ENCODE measurements around the gene FAM217B. TPM values are rescaled to one million over a fixed set of nuclear protein-coding genes. Genes with fewer than 3 reads are reported as not detected.
"Not testable (repeated sequence)": the region's sequence is repeated elsewhere in the genome, so short reads cannot be mapped to it uniquely, and the experiment has no call there.

FAM217B gene
- total RNA-seq, 2 donors from 2014 or later: 8.2 to 11.2 TPM

DNA sequence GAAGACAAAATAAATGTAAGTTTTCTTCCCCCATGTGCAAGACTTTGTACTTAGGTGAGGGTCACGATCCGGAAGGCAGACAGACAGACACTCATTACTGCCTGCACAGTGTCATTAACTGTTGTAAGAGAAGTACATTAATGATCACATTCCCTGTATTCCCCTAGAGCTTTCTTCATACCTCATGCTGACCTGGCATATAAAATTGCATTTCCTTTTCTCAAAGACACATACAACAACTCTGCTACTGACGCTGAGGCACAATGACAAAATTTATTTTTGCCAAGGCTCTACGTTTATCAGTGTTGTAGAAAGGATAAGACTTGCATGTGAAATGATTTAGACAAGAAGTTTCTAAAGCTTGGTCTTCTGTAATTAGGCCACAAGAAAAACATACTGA is 3.8 kb upstream of the FAM217B start:
- no peak for DNase-seq (ENCODE audit: low spot score)
- intact Hi-C loops (cut with DNase I): no loop called here

DNA sequence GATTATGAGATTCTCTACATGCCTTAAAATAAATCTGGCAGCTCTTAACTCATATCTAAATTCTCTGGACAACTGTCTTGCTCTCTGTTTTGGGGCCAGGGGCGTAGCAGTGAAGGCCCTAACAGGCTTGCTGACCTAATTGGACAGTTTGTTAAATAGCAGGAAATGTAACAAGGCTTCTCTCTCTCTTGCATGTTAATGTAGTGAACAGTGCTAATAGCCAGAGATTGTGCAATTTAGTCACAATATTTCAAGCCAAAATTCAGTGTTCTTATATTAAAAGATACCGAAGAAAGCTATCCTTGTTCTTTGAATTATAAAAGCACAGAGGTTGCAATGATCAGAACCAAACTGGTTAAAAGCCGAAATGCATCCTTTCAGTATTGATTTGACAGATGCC is 3.0 kb upstream of the FAM217B start:
- DNase-seq (ENCODE audit: low spot score): no peak
- intact Hi-C loops (cut with DNase I): no loop called here

DNA sequence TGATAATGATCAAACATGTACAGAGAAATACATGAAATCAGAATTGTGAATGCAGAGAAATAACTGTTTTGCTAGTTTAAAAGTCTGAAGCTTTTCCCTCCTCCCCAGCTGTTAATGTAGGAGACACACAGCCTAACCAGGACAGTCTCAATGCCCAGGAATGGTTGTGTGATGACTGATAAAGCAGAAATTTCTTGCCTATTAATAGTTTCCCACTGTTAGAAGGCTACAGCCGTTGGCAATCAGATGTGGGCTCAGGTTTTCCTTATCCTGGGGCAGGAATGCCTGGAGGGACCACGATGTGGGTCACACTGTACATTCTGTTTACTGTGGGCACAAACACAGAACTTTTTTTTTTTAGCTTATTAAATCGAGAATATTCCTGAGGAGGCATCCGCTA is 2.0 kb upstream of the FAM217B start:
- DNase-seq (ENCODE audit: low spot score): no peak
- intact Hi-C loops (cut with DNase I): no loop called here

DNA sequence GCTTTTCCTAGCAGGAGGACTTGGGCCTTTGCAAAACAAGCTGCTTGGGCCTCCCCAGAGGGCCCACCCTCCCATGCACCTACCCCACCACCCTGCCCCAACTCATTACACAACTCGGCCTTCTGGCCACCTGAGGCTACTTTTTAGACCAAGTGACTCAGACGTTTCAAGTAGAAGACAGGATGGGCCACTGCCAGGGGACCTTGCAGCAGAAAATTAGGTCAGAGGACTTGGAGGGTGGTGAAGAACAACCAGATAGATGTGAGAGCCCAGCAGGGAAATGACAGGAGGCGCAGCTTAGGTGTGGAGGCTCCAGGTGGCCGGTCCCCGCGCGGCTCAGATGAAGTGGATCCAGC is 1.5 kb upstream of the FAM217B start:
- no peak for DNase-seq (ENCODE audit: low spot score)
- intact Hi-C loops (cut with DNase I): no loop called here

DNA sequence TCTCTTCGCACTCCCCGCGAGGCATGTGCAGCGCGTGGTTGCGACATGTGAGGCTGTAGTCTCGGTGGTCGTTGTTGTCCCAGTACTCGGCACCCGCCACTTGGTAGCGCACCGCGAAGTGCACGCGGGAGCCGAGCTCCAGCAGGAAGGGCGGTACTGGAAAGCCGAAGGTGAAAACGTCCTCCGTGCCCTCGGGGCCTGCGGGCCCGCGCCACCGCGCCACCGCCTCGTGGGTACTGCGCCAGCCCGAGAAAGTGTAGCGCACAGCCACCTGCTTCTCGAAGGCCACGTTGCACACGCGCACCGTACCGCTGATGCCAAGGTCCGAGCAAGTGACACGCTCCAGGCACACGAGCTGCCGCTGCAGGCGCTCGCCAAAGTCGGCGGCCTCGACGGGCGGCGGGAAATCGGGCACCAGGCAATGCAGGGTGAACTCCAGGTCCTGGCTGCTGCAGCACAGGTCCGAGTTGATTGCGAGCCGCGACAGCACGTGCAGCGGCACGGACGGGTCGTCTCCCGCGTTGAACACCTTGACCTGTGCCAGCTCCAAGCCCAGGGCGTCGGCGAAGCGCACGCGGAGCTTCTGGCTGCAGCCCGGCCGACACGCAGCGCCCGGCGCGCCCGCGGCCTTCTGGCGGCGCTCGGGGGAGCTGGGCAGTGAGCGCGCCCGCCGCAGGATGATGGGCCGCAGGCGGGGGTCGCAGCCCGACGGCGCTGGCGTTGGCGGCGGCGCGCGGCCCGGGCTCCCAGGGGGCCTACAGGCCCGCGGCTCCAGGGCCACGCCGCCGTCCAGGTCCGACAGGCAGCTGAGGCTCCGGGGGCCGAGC is 924 bp upstream of the FAM217B start:
- DNase-seq (ENCODE audit: low spot score): peak; percentile 73
- intact Hi-C loops (cut with DNase I): no loop called here

DNA sequence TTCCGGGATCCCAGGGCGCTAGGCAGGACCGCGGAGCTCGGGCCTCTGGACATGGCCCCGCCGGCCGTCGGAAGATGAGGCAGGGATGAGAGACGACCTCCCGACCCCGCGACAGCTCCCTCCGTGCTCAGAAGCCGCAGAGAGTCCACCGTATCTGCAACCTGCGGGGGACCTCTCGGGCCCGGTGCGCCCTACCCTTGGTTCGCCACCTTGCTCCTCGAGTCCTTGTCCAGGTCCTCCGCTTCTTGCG is 385 bp upstream of the FAM217B start:
- DNase-seq (ENCODE audit: low spot score): peak; percentile 86
- intact Hi-C loops (cut with DNase I): no loop called here

DNA sequence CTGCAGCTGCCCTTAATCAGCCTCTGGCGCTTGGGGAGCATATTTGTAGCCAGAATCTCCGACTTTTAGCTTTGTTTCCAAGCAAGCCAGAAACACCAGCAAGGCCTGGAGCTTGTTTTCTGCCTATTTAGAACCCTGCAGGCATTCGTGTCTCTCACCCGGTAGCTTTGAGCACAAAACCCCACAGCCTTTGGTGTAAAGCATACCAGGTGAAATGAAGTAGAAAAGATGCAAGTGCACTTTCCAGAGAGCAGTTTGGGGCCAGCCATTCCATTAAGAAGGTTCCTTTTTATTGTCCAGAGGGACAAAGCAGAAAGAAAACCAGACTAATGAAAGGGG is 736 bp downstream of the FAM217B start:
- no peak for DNase-seq (ENCODE audit: low spot score)
- intact Hi-C loops (cut with DNase I): no loop called here

DNA sequence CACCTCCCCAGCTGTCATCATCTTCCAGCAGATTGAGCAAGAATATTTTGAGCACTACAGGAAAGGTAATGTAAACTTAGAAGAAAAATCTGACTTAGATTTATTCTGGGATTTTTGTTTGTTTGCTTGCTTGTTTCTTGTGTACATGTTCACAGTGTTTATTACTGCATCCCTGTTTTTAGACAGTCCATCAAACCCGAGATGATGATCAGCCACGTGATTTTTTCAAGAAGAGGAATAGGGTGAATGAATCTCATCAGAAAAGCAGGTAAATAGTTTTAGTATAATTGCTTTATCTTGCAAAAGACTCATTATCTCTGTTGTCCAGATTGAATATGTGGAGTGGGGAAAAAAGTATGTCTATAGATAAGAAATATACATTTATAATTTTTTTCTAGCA is 2.1 kb downstream of the FAM217B start:
- no peak for DNase-seq (ENCODE audit: low spot score)
- intact Hi-C loops (cut with DNase I): no loop called here

DNA sequence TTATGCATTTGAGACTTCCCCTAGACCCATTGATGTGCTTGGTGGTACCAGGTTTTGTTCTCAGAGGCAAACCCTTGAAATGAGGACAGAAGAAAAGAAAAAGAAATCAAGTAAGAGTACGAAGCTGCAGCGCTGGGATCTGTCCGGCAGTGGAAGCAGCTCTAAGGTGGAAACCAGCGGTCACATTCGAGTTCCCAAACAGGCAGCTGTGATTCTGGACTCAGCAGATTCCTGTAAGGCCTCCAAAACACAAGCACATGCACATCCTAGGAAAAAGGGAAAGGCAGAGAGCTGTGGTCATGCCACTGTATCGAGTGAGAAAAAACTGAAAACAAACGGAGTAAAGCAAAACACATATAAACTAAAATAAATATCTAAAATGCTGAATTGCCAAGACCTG is 4.5 kb downstream of the FAM217B start:
- intact Hi-C loops (cut with DNase I): loop anchor here in 1 of 2 donors (5.0 kb wide), 1 partner anchor 1443 kb away; no protein-coding TSS in a partner anchor

DNA sequence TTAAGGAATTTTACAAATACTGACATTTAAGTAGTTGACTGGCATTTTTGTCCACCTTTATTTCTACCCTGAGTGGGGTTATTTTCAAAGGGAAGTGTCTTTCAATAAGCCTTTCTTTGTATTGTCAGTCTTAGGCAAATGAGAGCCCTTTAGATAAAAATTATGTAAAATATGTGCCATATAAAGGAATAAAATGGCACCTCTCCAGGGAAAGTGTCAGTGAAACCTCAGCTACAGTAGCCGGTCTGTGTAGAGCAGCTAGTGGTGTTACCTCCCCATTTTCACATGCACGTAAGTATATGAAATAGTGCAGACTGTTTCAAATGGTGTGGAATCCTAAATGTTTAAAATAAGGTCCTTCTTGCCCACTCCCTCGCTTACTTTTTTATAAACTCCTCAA is 5.0 kb downstream of the FAM217B start:
- intact Hi-C loops (cut with DNase I): loop anchor here in 1 of 2 donors (5.0 kb wide), 1 partner anchor 1442 kb away; no protein-coding TSS in a partner anchor
- no peak for DNase-seq (ENCODE audit: low spot score)

More for the DNA sequence above, 4.5 kb downstream of the FAM217B start:
- no peak for DNase-seq (ENCODE audit: low spot score)

DNA sequence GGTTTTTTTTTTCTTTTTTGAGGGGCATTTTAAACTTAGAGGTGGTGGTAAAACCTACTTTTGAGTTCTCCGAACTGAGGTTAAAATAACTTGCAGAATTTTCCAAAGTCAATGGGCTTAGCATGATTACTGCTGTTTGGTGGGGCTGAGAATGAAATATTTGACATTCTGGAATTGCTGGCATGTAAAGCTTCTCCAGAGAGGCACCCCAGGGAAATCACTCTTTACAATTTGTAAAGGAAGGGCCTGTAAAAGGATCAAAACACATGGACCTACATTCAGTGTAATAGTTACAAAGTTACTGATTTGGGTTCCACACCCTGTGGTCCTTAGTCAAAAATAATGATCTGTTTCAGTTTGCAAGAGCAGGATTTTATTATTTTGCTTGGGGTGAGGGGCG is 5.5 kb downstream of the FAM217B start:
- intact Hi-C loops (cut with DNase I): loop anchor here in 1 of 2 donors (5.0 kb wide), 1 partner anchor 1442 kb away; no protein-coding TSS in a partner anchor
- DNase-seq (ENCODE audit: low spot score): no peak

DNA sequence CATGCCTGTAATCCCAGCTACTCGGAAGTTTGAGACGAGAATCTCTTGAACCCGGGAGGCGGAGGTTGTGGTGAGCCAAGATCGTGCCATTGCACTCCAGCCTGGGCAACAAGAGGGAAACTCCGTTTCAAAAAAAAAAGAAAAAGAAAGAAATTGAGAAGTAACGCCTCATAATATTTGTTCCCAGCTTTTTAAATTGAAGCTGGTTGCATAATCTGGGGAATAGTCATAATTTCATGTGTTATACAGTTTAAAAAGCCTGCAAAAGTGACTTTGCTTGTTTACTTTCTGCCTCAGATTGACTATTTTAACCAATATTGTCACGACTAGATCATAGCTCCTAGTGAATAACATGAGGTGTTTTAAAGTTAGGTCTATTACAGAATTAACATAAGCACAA is 7.2 kb downstream of the FAM217B start:
- DNase-seq (ENCODE audit: low spot score): no peak
- intact Hi-C loops (cut with DNase I): loop anchor here in 1 of 2 donors (5.0 kb wide), 1 partner anchor 1440 kb away; no protein-coding TSS in a partner anchor

DNA sequence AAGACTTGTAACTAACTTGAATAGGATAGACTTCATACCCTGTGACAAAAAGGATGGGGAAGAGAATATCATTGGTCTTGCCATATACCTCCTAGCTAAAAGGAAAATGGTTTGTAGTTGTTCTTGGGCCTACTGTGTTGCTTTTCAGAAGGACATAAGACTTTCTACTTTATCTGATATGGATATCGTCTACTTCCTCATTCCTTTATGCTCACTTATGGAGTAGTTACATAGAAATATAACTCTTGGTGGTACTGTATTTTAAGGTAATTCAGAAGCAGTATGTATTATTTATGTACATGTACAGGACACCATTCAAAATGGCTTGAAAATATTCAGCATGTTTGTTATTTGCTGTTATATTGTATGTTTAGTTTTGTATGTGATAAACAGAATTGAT is 8.0 kb downstream of the FAM217B start:
- intact Hi-C loops (cut with DNase I): loop anchor here in 1 of 2 donors (5.0 kb wide), 1 partner anchor 1439 kb away; no protein-coding TSS in a partner anchor
- no peak for DNase-seq (ENCODE audit: low spot score)

DNA sequence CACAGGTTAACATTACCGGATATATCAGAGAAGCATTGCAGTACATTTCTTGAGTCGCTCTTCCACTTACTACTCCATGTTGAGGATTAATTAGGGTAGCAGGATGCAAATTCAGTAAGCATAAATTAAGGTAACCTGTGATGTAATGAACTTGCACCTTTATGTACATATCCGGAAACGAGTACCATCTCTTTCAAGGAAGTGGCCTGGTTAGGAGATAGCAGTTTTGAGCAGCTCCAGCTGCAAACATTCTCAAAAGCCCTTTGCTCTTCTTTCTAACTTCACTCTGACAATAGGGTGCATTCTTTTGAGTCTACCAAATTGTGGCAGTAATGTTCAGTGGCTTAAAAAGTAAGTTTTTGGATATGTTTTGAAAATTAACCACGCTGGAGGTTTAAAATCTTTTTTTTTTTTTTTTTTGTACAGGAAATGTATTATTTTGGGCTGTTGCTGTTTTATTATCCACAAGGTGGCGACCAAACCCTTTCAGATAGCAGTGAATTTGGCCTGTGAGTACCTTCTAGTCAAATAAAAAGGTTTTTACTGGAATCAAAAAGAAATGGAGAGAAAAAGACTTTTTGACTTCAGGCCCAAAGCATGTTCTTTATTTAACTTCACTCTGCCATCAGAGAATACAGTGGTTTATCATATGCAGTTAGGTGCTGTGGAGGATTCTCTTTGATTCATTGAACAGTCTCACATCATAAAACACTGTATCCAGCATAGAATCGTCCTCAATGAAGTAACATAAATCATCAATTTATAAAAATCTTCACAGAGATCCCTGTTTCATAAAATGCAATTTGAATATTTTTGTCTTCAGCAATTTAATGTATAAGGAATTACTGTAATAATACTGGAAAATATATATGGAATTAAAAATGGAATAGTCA is 8.9 kb downstream of the FAM217B start:
- DNase-seq (ENCODE audit: low spot score): no peak
- intact Hi-C loops (cut with DNase I): loop anchor here in 1 of 2 donors (5.0 kb wide), 1 partner anchor 1438 kb away; no protein-coding TSS in a partner anchor

DNA sequence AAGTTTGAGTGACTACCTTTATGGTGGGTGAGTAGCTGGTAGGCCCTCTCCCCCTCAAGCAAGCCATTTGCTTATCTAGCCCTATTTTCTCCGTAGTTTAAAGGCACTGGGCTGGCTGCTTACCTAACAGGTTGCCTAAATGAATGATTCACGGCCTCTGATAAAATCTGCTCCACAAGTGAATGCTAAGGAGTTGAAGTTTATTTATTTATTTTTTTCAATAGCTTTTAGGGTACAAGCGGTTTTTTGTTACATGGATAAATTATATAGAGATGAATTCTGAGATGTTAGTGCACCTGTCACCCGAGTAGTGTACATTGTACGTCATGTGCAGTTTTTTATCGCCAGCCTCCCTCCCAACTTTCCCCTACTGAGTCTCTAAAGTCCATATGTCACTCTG is 9.7 kb downstream of the FAM217B start:
- intact Hi-C loops (cut with DNase I): loop anchor here in 1 of 2 donors (5.0 kb wide), 1 partner anchor 1437 kb away; no protein-coding TSS in a partner anchor
- no peak for DNase-seq (ENCODE audit: low spot score)

DNA sequence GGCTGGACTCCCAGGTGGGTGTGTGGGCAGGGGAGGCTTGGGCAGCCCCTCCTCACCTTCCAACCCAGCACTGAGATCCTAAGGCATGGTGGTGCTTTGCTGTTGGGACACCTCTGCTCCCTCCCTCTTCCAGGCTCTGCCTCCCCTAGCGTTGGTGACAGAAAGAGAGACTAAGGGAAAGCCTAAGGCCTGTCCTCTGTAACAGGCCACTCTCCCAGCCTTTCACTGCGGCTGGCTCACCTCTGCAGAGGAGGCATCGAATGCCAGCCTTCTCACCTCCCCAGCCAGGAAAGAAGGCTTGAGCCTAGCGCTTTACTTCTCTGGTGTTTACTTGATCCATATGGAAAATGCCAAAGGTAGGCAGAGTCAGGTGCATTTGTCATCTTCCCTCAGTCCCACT is 14.5 kb downstream of the FAM217B start:
- no peak for DNase-seq (ENCODE audit: low spot score)
- intact Hi-C loops (cut with DNase I): no loop called here

DNA sequence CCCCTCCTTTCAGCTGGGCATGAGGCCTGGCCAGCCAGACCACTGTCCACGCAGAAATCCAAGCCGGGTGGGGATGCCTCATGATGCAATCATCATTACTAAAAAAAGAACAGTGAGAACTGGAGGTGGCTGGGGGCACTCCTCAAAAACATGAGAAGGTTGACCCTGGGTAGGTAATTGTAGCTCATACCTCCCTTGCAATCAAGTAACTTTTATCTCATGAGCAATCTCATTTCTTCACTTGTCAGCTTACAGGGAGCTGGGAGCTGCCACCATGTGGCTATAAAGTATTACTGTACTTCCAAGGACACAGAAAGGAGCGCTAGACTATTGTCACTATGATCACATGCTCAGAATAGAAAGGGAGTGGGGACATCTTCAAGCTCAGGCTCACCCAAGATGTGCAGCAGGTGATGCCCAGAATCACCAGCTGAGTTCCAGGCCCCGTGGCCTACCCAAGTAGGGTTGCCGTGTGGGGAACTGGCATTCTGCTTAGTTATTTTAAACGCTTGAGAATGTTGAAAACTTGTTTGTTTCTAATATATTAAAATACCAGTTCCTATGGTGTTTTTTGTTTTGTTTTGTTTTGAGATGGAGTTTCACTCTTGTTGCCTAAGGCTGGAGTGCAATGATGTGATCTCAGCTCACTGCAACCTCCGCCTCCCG is 15.1 kb downstream of the FAM217B start:
- intact Hi-C loops (cut with DNase I): no loop called here
- no peak for DNase-seq (ENCODE audit: low spot score)

DNA sequence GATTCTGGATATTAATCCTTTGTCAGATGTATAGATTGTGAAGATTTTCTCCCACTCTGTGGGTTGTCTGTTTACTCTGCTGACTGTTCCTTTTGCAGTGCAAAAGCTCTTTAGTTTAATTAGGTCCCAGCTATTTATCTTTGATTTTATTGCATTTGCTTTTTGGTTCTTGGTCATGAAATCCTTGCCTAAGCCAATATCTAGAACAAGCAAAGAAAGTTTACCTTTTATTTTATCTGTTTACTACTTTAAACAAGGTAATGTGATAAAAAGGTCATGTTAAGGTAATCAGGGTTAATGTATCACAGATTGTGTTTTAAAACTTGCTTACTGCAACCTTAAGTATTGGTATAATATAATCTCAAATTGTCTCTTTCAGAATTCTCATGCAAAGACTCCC is 17.4 kb downstream of the FAM217B start:
- intact Hi-C loops (cut with DNase I); DNase-seq (ENCODE audit: low spot score): not testable (repeated sequence)

DNA sequence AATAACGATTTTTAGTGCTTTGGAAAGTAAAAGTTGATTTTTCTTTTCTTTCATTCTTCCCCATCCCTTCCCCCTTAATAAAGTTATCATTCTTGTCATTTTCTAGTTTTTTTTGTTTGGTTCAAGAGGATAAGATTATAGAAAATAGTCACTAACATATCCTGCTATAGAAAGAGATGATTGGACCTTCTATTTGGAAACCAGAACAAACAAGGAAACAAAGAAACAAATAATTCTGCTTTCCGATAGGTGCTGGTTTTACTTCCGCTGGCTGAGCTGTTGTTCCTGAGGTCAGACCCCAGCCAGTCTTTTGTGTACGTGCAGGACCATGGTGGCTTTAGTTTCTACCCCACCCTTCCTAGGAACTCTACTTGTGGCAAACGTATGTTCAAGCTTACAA is 17.9 kb downstream of the FAM217B start, which contains the start of gene CDH26:
CDH26 (plus strand) TSS at position 301 of the 400 bp plus-strand sequence. CDS start 304 bp downstream, outside the sequence.
- DNase-seq (ENCODE audit: low spot score): no peak
- intact Hi-C loops (cut with DNase I): no loop called here

DNA sequence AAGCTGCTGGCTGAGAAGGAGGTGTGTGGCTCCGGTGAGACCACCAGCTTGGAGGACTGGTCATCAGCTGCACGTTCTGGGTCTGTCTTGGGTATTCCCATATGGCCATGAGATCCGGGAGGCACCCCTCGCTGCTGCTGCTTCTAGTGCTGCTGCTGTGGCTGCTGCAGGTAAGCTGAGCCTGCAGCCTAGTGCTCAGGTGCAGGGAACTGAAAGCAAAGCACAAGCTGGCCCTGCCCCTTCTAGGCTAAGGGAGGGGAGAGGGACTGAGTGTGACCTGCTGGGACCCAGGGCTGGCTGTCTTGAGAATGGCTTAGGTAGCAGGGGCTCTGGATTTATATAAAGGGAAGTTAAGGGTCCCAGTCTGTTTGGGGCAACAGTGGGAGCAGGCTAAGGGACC is 18.4 kb downstream of the FAM217B start:
- DNase-seq (ENCODE audit: low spot score): no peak
- intact Hi-C loops (cut with DNase I): no loop called here
